NCI-H1930 (cell line): Measurements from ENCODE around the gene SYCP2L.
"Not testable (repeated sequence)": the region's sequence is repeated elsewhere in the genome, so short reads cannot be mapped to it uniquely, and the experiment has no call there.

ENCODE experiments used
- DNase-seq, 2 experiments: peaks; one replicate each; lab custom pipeline; 2025; lab: John Stamatoyannopoulos, UW

SYCP2L gene

GRCh38 chr6:10886691-10887502 lies at the start of gene SYCP2L:
TSS of gene SYCP2L (plus strand) at chr6:10887052. CDS start at chr6:10887127, 75 bp downstream.
- peak; percentile 55 to 70 for DNase-seq

DNA sequence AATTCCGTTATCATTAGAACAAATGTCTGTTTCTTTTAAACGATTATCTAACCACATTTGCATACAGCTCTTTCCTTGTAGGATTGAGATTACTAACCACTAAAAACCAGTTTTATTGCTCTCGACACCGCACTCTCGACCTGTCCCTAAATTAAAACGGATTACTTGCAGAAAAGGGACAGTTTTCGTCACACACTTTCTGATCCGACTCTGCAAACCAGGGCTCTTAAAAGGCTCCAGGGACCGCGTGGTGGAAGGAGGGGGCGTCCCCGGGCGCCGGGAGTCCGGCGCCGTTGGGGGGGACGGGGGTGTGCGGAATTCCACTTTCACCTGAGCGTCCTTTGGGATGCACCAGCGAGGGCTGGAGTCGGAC lies 49.2 kb upstream of the SYCP2L start:
- DNase-seq = no peak

GRCh38 chr6:10837995-10838793 lies 48.7 kb upstream of the SYCP2L start, which contains the start of gene MAK:
TSS of gene MAK (minus strand) at chr6:10838539. CDS start at chr6:10830648, 7,891 bp downstream.
- peak; percentile 86 to 91 for DNase-seq

DNA sequence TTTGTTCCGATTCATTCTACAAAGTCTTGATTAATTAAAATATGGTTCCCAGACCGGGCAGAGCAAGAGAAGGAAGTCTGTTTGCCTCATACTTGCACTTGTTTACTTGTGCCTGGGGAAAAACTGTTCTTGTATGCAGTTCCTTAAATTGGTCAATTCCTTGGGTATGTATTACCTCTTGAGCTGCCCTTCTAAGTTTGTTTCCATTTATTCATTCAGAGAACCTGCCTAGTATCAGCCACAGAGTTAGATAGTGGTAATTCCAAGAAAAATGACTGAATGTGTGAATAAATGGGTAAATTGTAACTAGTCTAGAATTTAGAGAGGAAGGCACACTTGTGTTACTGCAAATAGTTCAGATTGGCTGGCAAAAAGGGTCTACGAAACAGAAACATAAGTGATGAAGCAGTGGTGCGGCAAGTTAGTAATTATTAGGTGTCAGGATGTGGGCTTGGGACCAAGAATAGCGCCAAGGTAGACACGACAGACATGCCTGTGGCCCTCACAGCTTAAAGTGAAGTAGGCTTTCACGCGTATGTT lies 48.0 kb upstream of the SYCP2L start:
- DNase-seq = no peak

DNA sequence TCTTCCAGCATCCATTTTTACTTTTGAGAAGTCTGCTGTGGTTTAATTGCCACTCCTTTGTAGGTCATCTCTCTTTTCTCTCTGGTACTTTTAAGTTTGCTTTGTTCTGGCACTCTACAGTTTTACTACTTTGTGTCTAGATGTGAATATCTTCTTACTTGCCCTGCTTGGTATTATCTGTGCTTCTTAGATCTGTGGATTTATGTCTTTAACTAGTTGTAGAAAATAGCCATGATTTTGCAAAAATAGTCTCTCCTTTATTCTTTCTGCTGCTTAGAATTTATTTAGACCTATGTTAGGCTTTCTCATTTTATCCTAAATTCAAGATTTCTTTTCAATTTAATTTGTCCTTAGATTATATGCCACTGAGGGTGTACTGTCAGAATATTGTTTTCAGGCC lies 43.3 kb upstream of the SYCP2L start:
- no peak for DNase-seq

GRCh38 chr6:10847684-10848083 lies 39.2 kb upstream of the SYCP2L start:
- DNase-seq = no peak

- no peak for DNase-seq
Measured at GRCh38 chr6:10849901-10850300, 37.0 kb upstream of the SYCP2L start.

GRCh38 chr6:10850728-10851127 lies 36.1 kb upstream of the SYCP2L start:
- DNase-seq = no peak

DNA sequence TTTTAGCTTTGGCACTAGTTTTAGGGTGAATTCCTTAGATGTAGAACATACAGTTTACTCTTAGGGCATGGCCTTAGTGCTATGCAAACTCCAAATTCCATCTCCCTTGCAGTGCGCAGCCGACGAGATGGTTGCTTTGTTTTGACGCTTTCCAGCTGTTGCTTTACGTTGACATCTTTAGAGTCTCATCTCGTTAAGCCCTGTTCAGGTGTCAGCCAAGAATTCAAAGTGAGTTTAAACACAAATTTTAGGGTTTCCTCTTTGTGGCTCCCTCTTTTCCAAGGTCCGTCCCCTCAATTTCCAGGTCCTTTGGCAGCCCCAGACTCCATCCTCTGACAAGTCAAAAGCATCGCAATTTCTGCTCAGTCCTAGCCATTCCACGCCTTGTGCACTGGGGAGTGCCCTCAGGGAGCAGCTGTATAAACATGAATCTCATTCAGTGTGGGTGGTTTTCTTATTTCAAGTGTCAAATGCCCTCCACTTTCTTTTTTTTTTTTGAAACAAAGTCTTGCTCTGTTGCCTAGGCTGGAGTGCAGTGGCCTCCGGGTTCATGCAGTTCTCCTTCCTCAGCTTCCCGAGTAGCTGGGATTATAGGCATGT lies 34.4 kb upstream of the SYCP2L start:
- DNase-seq = no peak

DNA sequence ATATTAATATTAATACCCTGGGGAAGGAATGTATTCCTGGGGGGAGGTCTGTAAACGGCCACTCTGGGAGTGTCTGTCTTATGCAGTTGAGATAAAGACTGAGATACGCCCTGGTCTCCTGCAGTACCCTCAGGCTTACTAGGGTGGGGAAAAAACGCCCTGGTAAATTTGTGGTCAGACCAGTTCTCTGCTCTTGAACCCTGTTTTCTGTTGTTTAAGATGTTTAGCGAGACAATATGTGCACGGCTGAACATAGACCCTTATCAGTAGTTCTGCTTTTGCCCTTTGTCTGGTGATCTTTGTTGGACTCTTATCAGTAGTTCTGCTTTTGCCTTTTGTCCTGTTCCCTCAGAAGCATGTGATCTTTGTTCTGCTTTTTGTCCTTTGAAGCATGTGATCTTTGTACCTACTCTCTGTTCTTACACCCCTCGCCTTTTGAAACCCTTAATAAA lies 33.0 kb upstream of the SYCP2L start:
- not testable (repeated sequence) for DNase-seq

- DNase-seq = no peak
Measured at GRCh38 chr6:10854922-10855632, 31.8 kb upstream of the SYCP2L start.

- no peak for DNase-seq
Measured at GRCh38 chr6:10857259-10857658, 29.6 kb upstream of the SYCP2L start.

DNA sequence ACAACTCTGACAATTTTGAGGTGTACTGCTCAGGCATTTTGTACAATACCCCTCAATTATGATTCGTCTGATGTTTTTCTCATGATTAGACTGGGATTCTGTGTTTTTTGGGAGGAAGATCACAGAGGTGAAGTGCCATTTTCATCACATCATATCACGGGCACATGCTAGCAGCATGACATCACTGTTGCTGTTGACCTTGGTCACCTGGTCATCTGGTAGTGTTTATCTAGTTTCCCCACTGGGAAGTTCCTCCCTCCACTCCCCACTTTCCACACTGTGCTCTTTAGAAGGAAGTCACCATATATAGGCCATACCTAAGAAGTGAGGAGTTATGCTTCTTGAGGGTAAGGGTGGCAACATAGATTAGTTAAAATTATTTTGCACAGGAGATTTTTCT lies 25.8 kb upstream of the SYCP2L start:
- DNase-seq = no peak

DNA sequence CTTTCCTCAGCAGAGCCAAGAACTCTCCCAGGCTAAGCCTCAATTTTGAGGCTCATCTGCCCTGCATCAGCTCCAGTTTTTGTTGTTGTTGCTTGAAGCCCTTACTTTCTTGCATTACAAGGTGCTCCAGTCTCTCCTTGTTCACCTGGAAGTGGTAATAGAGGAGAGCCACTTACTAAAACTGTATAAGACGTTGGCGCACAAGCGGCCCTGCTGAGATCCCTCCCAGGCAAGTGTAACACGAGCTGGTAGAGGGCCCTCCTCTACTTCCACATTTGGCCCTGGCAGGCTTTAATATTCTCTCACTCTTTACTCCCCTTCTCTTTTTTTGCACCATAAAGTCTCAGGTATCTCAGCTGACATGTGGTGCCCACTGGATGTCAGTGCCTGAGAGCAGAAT lies 24.5 kb upstream of the SYCP2L start:
- no peak for DNase-seq

GRCh38 chr6:10863031-10863430 lies 23.8 kb upstream of the SYCP2L start:
- not testable (repeated sequence) for DNase-seq

DNA sequence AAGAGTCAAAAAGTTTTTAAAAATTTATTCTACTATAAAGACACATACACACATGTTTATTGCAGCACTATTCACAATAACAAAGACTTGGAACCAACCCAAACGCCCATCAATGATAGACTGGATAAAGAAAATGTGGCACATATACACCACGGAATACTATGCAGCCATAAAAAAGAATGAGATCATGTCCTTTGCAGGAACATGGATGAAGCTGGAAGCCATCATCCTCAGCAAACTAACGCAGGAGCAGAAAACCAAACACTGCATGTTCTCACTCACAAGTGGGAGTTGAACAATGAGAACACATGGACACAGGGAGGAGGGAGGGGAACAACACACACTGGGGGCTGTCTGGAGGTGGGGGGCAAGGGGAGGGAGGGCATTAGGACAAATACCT lies 20.1 kb upstream of the SYCP2L start:
- not testable (repeated sequence) for DNase-seq

- no peak for DNase-seq
Measured at GRCh38 chr6:10867952-10868351, 18.9 kb upstream of the SYCP2L start.

GRCh38 chr6:10873374-10873773 lies 13.5 kb upstream of the SYCP2L start:
- no peak for DNase-seq

GRCh38 chr6:10874207-10874606 lies 12.6 kb upstream of the SYCP2L start:
- DNase-seq = no peak

DNA sequence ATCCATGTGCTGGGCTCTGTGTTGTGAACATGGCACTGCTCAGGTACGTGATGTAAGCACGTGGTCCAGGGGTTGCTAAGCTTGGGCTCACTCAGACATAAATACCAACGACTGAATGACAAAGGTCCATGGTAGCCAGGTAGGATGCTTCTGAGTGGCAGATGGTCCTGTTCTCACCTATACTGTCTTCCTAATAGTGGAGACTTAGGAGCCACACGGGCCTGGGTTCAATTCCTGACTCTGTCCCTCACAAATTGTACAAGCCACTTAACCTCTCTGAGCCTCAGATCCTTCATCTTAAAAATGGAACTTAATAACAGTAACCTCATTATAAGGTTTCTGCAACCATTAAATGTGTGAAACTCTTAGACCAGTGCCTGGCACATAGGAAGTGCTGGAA lies 11.8 kb upstream of the SYCP2L start:
- DNase-seq = no peak

DNA sequence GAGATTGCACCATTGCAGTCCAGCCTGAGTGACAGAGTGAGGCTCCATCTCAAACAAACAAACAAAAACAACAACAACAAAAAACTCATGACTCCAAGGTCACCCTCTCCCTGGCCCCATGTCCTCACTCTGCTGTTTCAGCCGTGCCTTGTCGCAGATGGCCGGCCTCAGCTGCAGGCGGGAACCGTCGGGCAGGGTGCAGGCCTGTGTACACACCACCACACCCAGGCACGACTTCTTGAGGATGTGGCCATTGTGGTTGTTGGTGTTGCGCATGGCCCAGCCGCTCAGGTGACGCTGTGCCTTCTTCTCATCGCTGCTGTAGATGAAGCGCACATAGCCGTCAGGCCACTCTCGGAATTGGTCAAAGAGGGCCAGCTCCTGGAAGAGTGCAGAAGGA lies 9.8 kb upstream of the SYCP2L start:
- no peak for DNase-seq

DNA sequence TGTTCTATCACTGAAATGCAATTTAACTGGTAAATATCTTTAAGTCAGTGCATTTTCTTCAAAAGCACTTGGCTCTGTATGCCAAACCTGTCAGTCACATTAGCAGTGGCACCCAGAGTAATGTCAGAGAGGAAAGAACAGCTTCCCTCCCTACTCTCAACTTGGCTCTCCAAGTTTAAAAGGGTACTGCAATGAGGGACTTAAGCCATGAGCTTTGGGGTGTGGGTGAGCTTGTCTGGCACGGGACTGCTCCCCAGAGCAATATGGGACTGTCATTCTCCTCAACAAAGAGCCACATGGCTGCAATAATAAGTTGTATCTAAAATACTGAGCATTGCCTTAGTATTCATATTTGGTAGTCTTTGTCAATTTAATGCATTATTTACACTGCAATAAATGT lies 9.0 kb upstream of the SYCP2L start:
- DNase-seq = no peak
